HG03064 (cell line): Measurements from ENCODE around the gene WNT7A.

Experiments used
- ATAC-seq: cut with Tn5 transposase; IDR thresholded peaks from one replicate; pipeline ENCODE4 v1.9.1; 2021; ENCODE audit warnings: low read depth; ENCODE audit not compliant: unreplicated experiment

The WNT7A gene

GRCh38 chr3:13776253-13777050 is 103.4 kb downstream of the WNT7A start:
- no peak for ATAC-seq

GRCh38 chr3:13772885-13773745 is 106.8 kb downstream of the WNT7A start:
- ATAC-seq = no peak

DNA sequence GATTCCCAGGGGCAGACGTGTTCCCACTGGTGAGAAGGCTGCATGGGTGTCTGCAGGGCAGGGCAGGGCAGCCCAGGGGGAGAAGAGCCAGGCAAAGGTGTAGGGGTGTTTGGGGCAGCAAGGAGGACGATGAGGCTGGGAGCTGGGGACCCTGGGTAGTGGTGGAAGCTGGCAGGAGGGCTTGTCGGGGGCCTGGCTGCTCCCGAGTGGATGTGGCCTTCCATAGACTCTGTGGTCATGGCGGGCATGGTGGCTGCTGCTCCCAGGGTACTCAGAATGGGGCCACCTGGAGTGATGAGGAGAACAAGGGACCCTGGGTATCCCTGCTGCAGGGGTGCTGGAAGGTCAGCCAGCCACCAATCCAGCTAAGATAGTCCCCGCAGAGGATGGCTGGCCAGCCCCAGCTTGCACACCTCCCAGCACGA is 107.5 kb downstream of the WNT7A start:
- ATAC-seq = no peak

DNA sequence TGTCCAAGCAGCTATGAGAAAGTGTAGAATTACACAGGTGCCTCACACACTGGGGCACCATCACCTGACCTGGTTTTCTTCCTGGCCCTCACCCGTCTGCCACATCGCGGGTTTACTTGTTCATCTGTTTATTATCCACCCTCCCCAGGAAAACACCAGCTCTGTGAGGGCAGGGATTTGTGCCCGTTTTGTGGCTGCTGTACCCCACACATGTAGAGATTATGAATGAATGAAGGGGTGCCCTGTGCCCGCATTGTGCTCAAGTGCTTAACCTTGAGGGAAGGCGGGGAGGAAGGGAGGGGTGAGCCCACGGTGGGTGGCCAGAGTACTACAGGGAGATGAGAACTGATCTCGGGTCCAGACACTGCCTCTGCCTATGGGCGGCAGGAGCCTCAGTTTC is 108.4 kb downstream of the WNT7A start:
- ATAC-seq = no peak

GRCh38 chr3:13770170-13771169 is 109.4 kb downstream of the WNT7A start:
- no peak for ATAC-seq

DNA sequence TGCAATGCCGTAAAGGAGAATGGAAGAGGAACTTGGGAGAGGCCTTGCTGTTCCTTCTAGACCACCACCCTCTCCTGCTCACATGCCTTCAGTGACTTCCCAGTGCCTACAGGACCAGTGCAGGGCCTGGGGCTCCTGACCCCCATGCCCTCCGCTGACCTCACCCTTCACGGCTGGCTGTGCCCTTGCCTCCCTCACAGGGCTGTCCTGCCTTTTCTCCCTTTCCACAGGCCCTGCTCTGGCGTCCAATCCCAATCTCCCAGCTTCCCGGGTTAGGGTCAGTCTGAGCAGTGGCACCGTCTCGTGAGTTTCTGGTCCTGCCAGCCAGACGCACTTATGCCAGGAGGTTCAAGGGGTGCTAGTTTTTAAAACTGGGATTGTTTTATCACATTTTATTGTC is 110.4 kb downstream of the WNT7A start:
- ATAC-seq = no peak

GRCh38 chr3:13768453-13768852 is 111.4 kb downstream of the WNT7A start:
- no peak for ATAC-seq

- ATAC-seq = no peak
Measured at GRCh38 chr3:13767896-13768295, 112.0 kb downstream of the WNT7A start.

- no peak for ATAC-seq
Measured at GRCh38 chr3:13767030-13767429, 112.8 kb downstream of the WNT7A start.
